HepG2 (cell line): ENCODE data around the gene CEP164. TPM values are rescaled to one million over a fixed set of nuclear protein-coding genes. Genes with fewer than 3 reads are reported as not detected.

ENCODE experiments used
- ATF1 ChIP-seq: IDR thresholded peaks from 2 replicates; pipeline ENCODE4 v1.6.1; 2016; ENCODE audit warnings: mild to moderate bottlenecking, control low read depth
- CAMTA2 ChIP-seq: sonication (generic); formaldehyde crosslinking; IDR thresholded peaks from 2 replicates; pipeline ENCODE4 v1.4.0; 2020; ENCODE audit warnings: mild to moderate bottlenecking, missing genetic modification reagents, borderline replicate concordance
- CEBPG ChIP-seq: IDR thresholded peaks from 2 replicates; pipeline ENCODE4 v1.6.1; 2016
- CENPBD1 ChIP-seq: sonication (generic); formaldehyde crosslinking; IDR thresholded peaks from 2 replicates; pipeline ENCODE4 v1.8.0; 2022; ENCODE audit warnings: missing genetic modification reagents, low read depth, mild to moderate bottlenecking, borderline replicate concordance
- DDIT3 ChIP-seq: sonication (generic); formaldehyde crosslinking; IDR thresholded peaks from 2 replicates; pipeline ENCODE4 v1.4.0; 2020; ENCODE audit warnings: mild to moderate bottlenecking, missing genetic modification reagents
- DNMT1 ChIP-seq: sonication (generic); formaldehyde crosslinking; IDR thresholded peaks from 2 replicates; pipeline ENCODE4 v1.5.1; 2020; ENCODE audit warnings: mild to moderate bottlenecking, missing genetic modification reagents
- ETV5 ChIP-seq: IDR thresholded peaks from 2 replicates; pipeline ENCODE4 v1.6.1; 2018; ENCODE audit warnings: missing biosample characterization, missing genetic modification reagents, inconsistent platforms, borderline replicate concordance
- HNF4A ChIP-seq: sonication (generic); formaldehyde crosslinking; IDR thresholded peaks from 2 replicates; pipeline ENCODE4 v1.4.0; 2020; ENCODE audit warnings: missing genetic modification reagents
- HNF4G ChIP-seq, 2 experiments: sonication (generic) in 1 of 2; formaldehyde crosslinking in 1 of 2; IDR thresholded peaks; 2 replicates each; pipeline versions ENCODE4 v1.4.0 to v1.6.1; 2011 to 2020; ENCODE audit warnings: borderline replicate concordance in 2 of 2, low read depth in 2 of 2, mild to moderate bottlenecking in 2 of 2, low read length in 1 of 2, missing genetic modification reagents in 1 of 2, moderate library complexity in 1 of 2
- JUND ChIP-seq: sonication (generic); formaldehyde crosslinking; IDR thresholded peaks from 2 replicates; pipeline ENCODE4 v1.8.0; 2022; ENCODE audit warnings: mild to moderate bottlenecking, missing genetic modification reagents
- MED8 ChIP-seq: sonication (generic); formaldehyde crosslinking; IDR thresholded peaks from 2 replicates; pipeline ENCODE4 v1.8.1; 2023; ENCODE audit warnings: mild to moderate bottlenecking, missing genetic modification reagents; ENCODE audit not compliant: insufficient replicate concordance
- MTA1 ChIP-seq: sonication (generic); formaldehyde crosslinking; IDR thresholded peaks from 2 replicates; pipeline ENCODE4 v1.4.0; 2020; ENCODE audit warnings: missing genetic modification reagents, mild to moderate bottlenecking, borderline replicate concordance
- MXD1 ChIP-seq: sonication (generic); formaldehyde crosslinking; IDR thresholded peaks from 2 replicates; pipeline ENCODE4 v1.4.0; 2020; ENCODE audit warnings: mild to moderate bottlenecking, missing genetic modification reagents
- NBN ChIP-seq: fragments of 450-650 bp; conservative IDR thresholded peaks from 2 replicates; pipeline ENCODE4 v1.6.1; 2017
- NONO ChIP-seq, 2 experiments: fragments of 450-650 bp in 1 of 2; sonication (generic) in 1 of 2; formaldehyde crosslinking in 1 of 2; IDR thresholded peaks in 1 of 2; conservative IDR thresholded peaks in 1 of 2; 2 replicates each; pipeline versions ENCODE4 v1.6.1 to v1.8.0; 2017 to 2022; ENCODE audit warnings: mild to moderate bottlenecking in 1 of 2, missing genetic modification reagents in 1 of 2, moderate library complexity in 1 of 2
- TSC22D2 ChIP-seq: sonication (generic); formaldehyde crosslinking; IDR thresholded peaks from 2 replicates; pipeline ENCODE4 v1.5.1; 2020; ENCODE audit warnings: missing genetic modification reagents, mild to moderate bottlenecking, borderline replicate concordance
- ZFP90 ChIP-seq: sonication (generic); formaldehyde crosslinking; IDR thresholded peaks from 2 replicates; pipeline ENCODE4 v1.8.0; 2022; ENCODE audit warnings: missing genetic modification reagents, mild to moderate bottlenecking, inconsistent platforms, borderline replicate concordance
- ZNF331 ChIP-seq: sonication (generic); formaldehyde crosslinking; IDR thresholded peaks from 2 replicates; pipeline ENCODE4 v1.4.0; 2020; ENCODE audit warnings: missing genetic modification reagents
- ZNF512B ChIP-seq: sonication (generic); formaldehyde crosslinking; IDR thresholded peaks from 2 replicates; pipeline ENCODE4 v1.5.1; 2020; ENCODE audit warnings: missing genetic modification reagents, mild to moderate bottlenecking, borderline replicate concordance
- ZNF546 ChIP-seq: sonication (generic); formaldehyde crosslinking; conservative IDR thresholded peaks from 2 replicates; pipeline ENCODE4 v1.8.1; 2023; ENCODE audit warnings: mild to moderate bottlenecking, missing genetic modification reagents
- ZNF597 ChIP-seq: sonication (generic); formaldehyde crosslinking; IDR thresholded peaks from 2 replicates; pipeline ENCODE4 v1.5.0; 2020; ENCODE audit warnings: missing genetic modification reagents
- ZNF761 ChIP-seq: sonication (generic); formaldehyde crosslinking; conservative IDR thresholded peaks from 2 replicates; pipeline ENCODE4 v1.4.0; 2020; ENCODE audit warnings: mild to moderate bottlenecking, missing genetic modification reagents
- ZSCAN29 ChIP-seq: sonication (generic); formaldehyde crosslinking; conservative IDR thresholded peaks from 2 replicates; pipeline ENCODE4 v1.4.0; 2020; ENCODE audit warnings: mild to moderate bottlenecking, missing genetic modification reagents
- polyA plus RNA-seq, 8 experiments: library from polyadenylated mRNA; depleted of rRNA in 3 of 8; stranded (reverse) in 7 of 8; unstranded in 1 of 8; fragments of >200 nt; fragmentation: Illumina TruSeq in 4 of 8; extraction: Trizol in 4 of 8; gene quantifications; 2 replicates each; pipeline versions ENCODE4 v1.2.1 to v1.2.3, GENCODE V29; 2011 to 2016; ENCODE audit warnings: low read depth in 4 of 8, missing spikeins in 1 of 8, mixed read lengths in 1 of 8; ENCODE audit not compliant: insufficient read depth in 1 of 8
- total RNA-seq, 5 experiments: library from RNA; depleted of rRNA; stranded (reverse); fragments of >200 nt; fragmentation: Illumina TruSeq; extraction: Trizol; gene quantifications; 2 replicates each; pipeline ENCODE4 v1.2.3, GENCODE V29; 2016; ENCODE audit warnings: low read depth in 1 of 5

CEP164 gene
- total and polyA plus RNA-seq, 2 of the 13 experiments (the other 11 are each of a cell fraction or from before 2014, with no cell fraction given): 11.4 to 15.2 TPM

GRCh38 chr11:117299351-117300282, 28.0 kb upstream of the CEP164 start (continued):
- TF ChIP-seq MXD1 (CRISPR knock-in tag) (0 out of 2 replicates have a peak, but pooled peaks have one; percentile 47), NBN (no peak), MTA1 (CRISPR knock-in tag) (peak; percentile 85), ZNF597 (CRISPR knock-in tag) (no peak), ZSCAN29 (CRISPR knock-in tag) (0 out of 2 replicates have a peak, but pooled peaks have one; percentile 56), CEBPG (CRISPR knock-in tag) (0 out of 2 replicates have a peak, but pooled peaks have one; percentile 4), DDIT3 (CRISPR knock-in tag) (no peak), ZNF331 (peak; percentile 13; the same call in 1 of the 2 replicates), MED8 (CRISPR knock-in tag) (peak; percentile 52), ZNF546 (no peak), ETV5 (CRISPR knock-in tag) (peak; percentile 55), ZFP90 (CRISPR knock-in tag) (peak; percentile 58; the same call in 1 of the 2 replicates), JUND (CRISPR knock-in tag) (no peak), TSC22D2 (CRISPR knock-in tag) (0 out of 2 replicates have a peak, but pooled peaks have one; percentile 61), ZNF761 (peak; percentile 28; the same call in 1 of the 2 replicates), ZNF512B (peak; percentile 70; the same call in 1 of the 2 replicates), ATF1 (no peak), CENPBD1 (CRISPR knock-in tag) (no peak), CAMTA2 (CRISPR knock-in tag) (peak; percentile 18; the same call in 1 of the 2 replicates), HNF4G (IDR thresholded peaks at IDR 0.05; ENCODE audit: borderline replicate concordance, low read depth, low read length) (peak; percentile 10; the same call in 1 of the 2 replicates), HNF4G (CRISPR knock-in tag; IDR thresholded peaks at IDR 0.05; ENCODE audit: borderline replicate concordance, low read depth) (no peak), DNMT1 (no peak), HNF4A (CRISPR knock-in tag) (peak; percentile 37), NONO (IDR thresholded peaks at IDR 0.05) (no peak), NONO (CRISPR knock-in tag; conservative IDR thresholded peaks at IDR 0.05) (0 out of 2 replicates have a peak, but pooled peaks have one; percentile 11)
